Activated naive CD8-positive, alpha-beta T cell (primary cell): ENCODE measurements around the gene DPYD.

Experiments
- H3K27ac Mint-ChIP-seq: one replicate; pipeline ENCODE4 v1.8.0; 2021; ENCODE audit warnings: mixed read lengths
- H3K27me3 Mint-ChIP-seq: one replicate; pipeline ENCODE4 v1.8.0; 2021; ENCODE audit warnings: mixed read lengths
- H3K36me3 Mint-ChIP-seq: one replicate; pipeline ENCODE4 v1.8.0; 2021; ENCODE audit warnings: mixed read lengths
- H3K4me1 Mint-ChIP-seq: one replicate; pipeline ENCODE4 v1.8.0; 2021; ENCODE audit warnings: low read depth, mixed read lengths
- H3K4me3 Mint-ChIP-seq: one replicate; pipeline ENCODE4 v1.8.0; 2021; ENCODE audit warnings: mild to moderate bottlenecking, mixed read lengths
- H3K9me3 Mint-ChIP-seq: one replicate; pipeline ENCODE4 v1.8.0; 2021; ENCODE audit warnings: low read depth, mixed read lengths

The DPYD gene

GRCh38 chr1:97307568-97307967, 613.3 kb downstream of the DPYD start:
- Mint-ChIP-seq H3K36me3 (peaks cover 33% of the 10 kb centered on the region), H3K4me3 (no peak overlapping the region), H3K27ac (no peak overlapping the region), H3K9me3 (no peaks in the 10 kb centered on the region), H3K27me3 (no peaks in the 10 kb centered on the region), H3K4me1 (no peaks in the 10 kb centered on the region)

GRCh38 chr1:97307151-97307550, 613.7 kb downstream of the DPYD start:
- H3K36me3 Mint-ChIP-seq = peaks cover 34% of the 10 kb centered on the region
- H3K4me3 Mint-ChIP-seq = no peak overlapping the region
- no peaks in the 10 kb centered on the region for H3K4me1 Mint-ChIP-seq
- H3K27me3 Mint-ChIP-seq = no peaks in the 10 kb centered on the region
- H3K9me3 Mint-ChIP-seq = no peaks in the 10 kb centered on the region
- H3K27ac Mint-ChIP-seq = no peak overlapping the region

GRCh38 chr1:97306504-97306903, 614.3 kb downstream of the DPYD start:
- peaks cover 34% of the 10 kb centered on the region for H3K36me3 Mint-ChIP-seq
- H3K9me3 Mint-ChIP-seq = no peaks in the 10 kb centered on the region
- no peaks in the 10 kb centered on the region for H3K27me3 Mint-ChIP-seq
- no peak overlapping the region for H3K4me3 Mint-ChIP-seq
- no peaks in the 10 kb centered on the region for H3K4me1 Mint-ChIP-seq
- no peak overlapping the region for H3K27ac Mint-ChIP-seq

- H3K36me3 Mint-ChIP-seq = peaks cover 36% of the 10 kb centered on the region
- H3K4me3 Mint-ChIP-seq = no peak overlapping the region
- H3K9me3 Mint-ChIP-seq = no peaks in the 10 kb centered on the region
- no peaks in the 10 kb centered on the region for H3K4me1 Mint-ChIP-seq
- no peaks in the 10 kb centered on the region for H3K27me3 Mint-ChIP-seq
- no peak overlapping the region for H3K27ac Mint-ChIP-seq
Measured at GRCh38 chr1:97304366-97304765, 616.5 kb downstream of the DPYD start.

- Mint-ChIP-seq H3K27me3 (no peaks in the 10 kb centered on the region), H3K36me3 (peaks cover 39% of the 10 kb centered on the region), H3K9me3 (no peaks in the 10 kb centered on the region), H3K4me3 (no peak overlapping the region), H3K4me1 (no peaks in the 10 kb centered on the region), H3K27ac (no peak overlapping the region)
Measured at GRCh38 chr1:97298966-97299365, 621.9 kb downstream of the DPYD start.

GRCh38 chr1:97297611-97298010, 623.2 kb downstream of the DPYD start:
- Mint-ChIP-seq H3K27ac (no peak overlapping the region), H3K27me3 (no peaks in the 10 kb centered on the region)

GRCh38 chr1:97281962-97282361, 638.9 kb downstream of the DPYD start:
- H3K9me3 Mint-ChIP-seq = peaks cover 12% of the 10 kb centered on the region

More at GRCh38 chr1:97297611-97298010, 623.2 kb downstream of the DPYD start:
- Mint-ChIP-seq H3K4me1 (no peaks in the 10 kb centered on the region), H3K4me3 (no peak overlapping the region), H3K9me3 (no peaks in the 10 kb centered on the region), H3K36me3 (peaks cover 44% of the 10 kb centered on the region)

GRCh38 chr1:97277891-97278654, 642.8 kb downstream of the DPYD start:
- peaks cover 6% of the 10 kb centered on the region for H3K9me3 Mint-ChIP-seq
- peaks cover 3% of the 10 kb centered on the region for H3K4me1 Mint-ChIP-seq
- peak overlapping the region; percentile 23 for H3K27ac Mint-ChIP-seq
- H3K27me3 Mint-ChIP-seq = no peaks in the 10 kb centered on the region
- no peak overlapping the region for H3K4me3 Mint-ChIP-seq
- peaks cover 45% of the 10 kb centered on the region for H3K36me3 Mint-ChIP-seq

More at GRCh38 chr1:97281962-97282361, 638.9 kb downstream of the DPYD start:
- Mint-ChIP-seq H3K36me3 (peaks cover 32% of the 10 kb centered on the region), H3K4me3 (no peak overlapping the region), H3K27me3 (no peaks in the 10 kb centered on the region), H3K4me1 (peaks cover 3% of the 10 kb centered on the region), H3K27ac (no peak overlapping the region)

- no peak overlapping the region for H3K4me3 Mint-ChIP-seq
- H3K27me3 Mint-ChIP-seq = no peaks in the 10 kb centered on the region
- peaks cover 42% of the 10 kb centered on the region for H3K36me3 Mint-ChIP-seq
- H3K27ac Mint-ChIP-seq = no peak overlapping the region
- peaks cover under 1% of the 10 kb centered on the region for H3K9me3 Mint-ChIP-seq
- no peaks in the 10 kb centered on the region for H3K4me1 Mint-ChIP-seq
Measured at GRCh38 chr1:97271916-97272788, 648.7 kb downstream of the DPYD start.

- peaks cover 34% of the 10 kb centered on the region for H3K36me3 Mint-ChIP-seq
- H3K27me3 Mint-ChIP-seq = no peaks in the 10 kb centered on the region
- no peaks in the 10 kb centered on the region for H3K9me3 Mint-ChIP-seq
- H3K4me3 Mint-ChIP-seq = no peak overlapping the region
- no peaks in the 10 kb centered on the region for H3K4me1 Mint-ChIP-seq
- H3K27ac Mint-ChIP-seq = no peak overlapping the region
Measured at GRCh38 chr1:97270508-97271307, 650.1 kb downstream of the DPYD start.

- Mint-ChIP-seq H3K27me3 (no peaks in the 10 kb centered on the region), H3K27ac (no peak overlapping the region), H3K9me3 (no peaks in the 10 kb centered on the region), H3K36me3 (peaks cover 21% of the 10 kb centered on the region), H3K4me1 (no peaks in the 10 kb centered on the region), H3K4me3 (no peak overlapping the region)
Measured at GRCh38 chr1:97265630-97266029, 655.2 kb downstream of the DPYD start.

GRCh38 chr1:97262842-97263241, 658.0 kb downstream of the DPYD start:
- no peak overlapping the region for H3K4me3 Mint-ChIP-seq
- no peaks in the 10 kb centered on the region for H3K4me1 Mint-ChIP-seq
- no peaks in the 10 kb centered on the region for H3K9me3 Mint-ChIP-seq
- H3K27ac Mint-ChIP-seq = no peak overlapping the region
- H3K27me3 Mint-ChIP-seq = no peaks in the 10 kb centered on the region
- H3K36me3 Mint-ChIP-seq = peaks cover 11% of the 10 kb centered on the region

GRCh38 chr1:97258597-97258996, 662.2 kb downstream of the DPYD start:
- Mint-ChIP-seq H3K4me1 (peaks cover 4% of the 10 kb centered on the region), H3K27ac (no peak overlapping the region), H3K27me3 (no peaks in the 10 kb centered on the region), H3K9me3 (no peaks in the 10 kb centered on the region), H3K4me3 (no peak overlapping the region), H3K36me3 (peaks cover 6% of the 10 kb centered on the region)

GRCh38 chr1:97254731-97255463, 665.9 kb downstream of the DPYD start:
- H3K36me3 Mint-ChIP-seq = peaks cover 15% of the 10 kb centered on the region
- peaks cover 4% of the 10 kb centered on the region for H3K4me1 Mint-ChIP-seq
- H3K27ac Mint-ChIP-seq = no peak overlapping the region
- no peaks in the 10 kb centered on the region for H3K9me3 Mint-ChIP-seq
- no peak overlapping the region for H3K4me3 Mint-ChIP-seq
- no peaks in the 10 kb centered on the region for H3K27me3 Mint-ChIP-seq
